GM10847 (cell line): ENCODE measurements around the gene C17orf75.

Experiments used
- POLR2A ChIP-seq: IDR thresholded peaks from 2 replicates; pipeline ENCODE4 v1.6.1; 2011; ENCODE audit not compliant: insufficient read length; ENCODE audit errors: extremely low read depth

The C17orf75 gene

GRCh38 chr17:32297860-32298259, 44.1 kb downstream of the C17orf75 start:
- TF ChIP-seq POLR2A: no peak

DNA sequence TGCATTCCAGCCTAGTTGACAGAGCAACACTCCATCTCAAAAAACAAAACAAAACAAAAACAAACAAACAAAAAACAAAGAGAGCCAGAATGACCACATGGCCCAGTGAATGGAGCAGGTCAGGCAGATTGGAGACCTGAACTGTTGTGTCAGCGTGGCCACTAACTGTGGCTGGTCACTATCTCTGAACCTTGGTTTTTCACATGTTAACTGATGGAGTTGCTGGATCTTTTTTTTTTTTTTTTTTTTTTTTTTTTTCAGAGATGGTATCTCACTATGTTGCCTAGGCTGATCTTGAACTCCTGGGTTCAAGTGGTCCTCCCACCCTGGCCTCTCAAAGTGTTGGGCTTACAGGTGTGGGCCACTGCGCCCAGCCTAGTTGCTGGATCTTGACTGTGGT, 44.5 kb downstream of the C17orf75 start:
- TF ChIP-seq POLR2A: no peak

- no peak for TF ChIP-seq POLR2A
Measured at GRCh38 chr17:32292094-32292493, 49.9 kb downstream of the C17orf75 start.

- TF ChIP-seq POLR2A: no peak
Measured at GRCh38 chr17:32289471-32290070, 52.4 kb downstream of the C17orf75 start.

DNA sequence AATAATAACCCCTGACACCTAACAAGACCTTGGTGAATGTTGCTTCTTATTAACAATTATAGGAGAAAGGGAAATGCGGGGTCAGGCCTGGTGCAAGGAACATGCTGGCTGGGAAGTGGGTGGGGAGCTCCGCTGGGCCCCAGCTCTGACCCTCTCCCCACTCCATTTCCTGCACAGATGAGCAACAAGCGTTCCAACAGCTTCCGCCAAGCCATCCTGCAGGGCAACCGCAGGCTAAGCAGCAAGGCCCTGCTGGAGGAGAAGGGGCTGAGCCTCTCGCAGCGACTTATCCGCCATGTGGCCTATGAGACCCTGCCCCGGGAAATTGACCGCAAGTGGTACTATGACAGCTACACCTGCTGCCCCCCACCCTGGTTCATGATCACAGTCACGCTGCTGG, 53.4 kb downstream of the C17orf75 start:
- no peak for TF ChIP-seq POLR2A

GRCh38 chr17:32287804-32288511, 54.0 kb downstream of the C17orf75 start:
- no peak for TF ChIP-seq POLR2A

DNA sequence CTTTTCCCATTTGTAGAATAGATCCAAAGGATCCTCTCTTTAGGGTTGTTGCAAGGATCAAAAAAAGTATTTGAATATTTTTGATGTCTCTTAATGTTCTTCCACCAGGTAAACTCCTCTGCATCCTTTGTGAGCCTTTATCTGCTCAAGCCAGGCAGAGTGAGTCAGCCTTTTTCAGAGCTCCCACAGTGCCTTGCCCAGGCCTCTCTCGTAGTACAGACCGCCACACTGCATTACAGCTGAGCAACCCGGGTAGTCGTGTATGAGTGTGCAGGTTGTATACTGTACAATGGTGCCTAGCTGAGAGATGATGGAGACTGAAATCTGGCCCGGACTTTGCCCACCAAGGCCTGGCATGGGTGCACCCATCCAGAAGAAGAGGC, 55.5 kb downstream of the C17orf75 start:
- no peak for TF ChIP-seq POLR2A

DNA sequence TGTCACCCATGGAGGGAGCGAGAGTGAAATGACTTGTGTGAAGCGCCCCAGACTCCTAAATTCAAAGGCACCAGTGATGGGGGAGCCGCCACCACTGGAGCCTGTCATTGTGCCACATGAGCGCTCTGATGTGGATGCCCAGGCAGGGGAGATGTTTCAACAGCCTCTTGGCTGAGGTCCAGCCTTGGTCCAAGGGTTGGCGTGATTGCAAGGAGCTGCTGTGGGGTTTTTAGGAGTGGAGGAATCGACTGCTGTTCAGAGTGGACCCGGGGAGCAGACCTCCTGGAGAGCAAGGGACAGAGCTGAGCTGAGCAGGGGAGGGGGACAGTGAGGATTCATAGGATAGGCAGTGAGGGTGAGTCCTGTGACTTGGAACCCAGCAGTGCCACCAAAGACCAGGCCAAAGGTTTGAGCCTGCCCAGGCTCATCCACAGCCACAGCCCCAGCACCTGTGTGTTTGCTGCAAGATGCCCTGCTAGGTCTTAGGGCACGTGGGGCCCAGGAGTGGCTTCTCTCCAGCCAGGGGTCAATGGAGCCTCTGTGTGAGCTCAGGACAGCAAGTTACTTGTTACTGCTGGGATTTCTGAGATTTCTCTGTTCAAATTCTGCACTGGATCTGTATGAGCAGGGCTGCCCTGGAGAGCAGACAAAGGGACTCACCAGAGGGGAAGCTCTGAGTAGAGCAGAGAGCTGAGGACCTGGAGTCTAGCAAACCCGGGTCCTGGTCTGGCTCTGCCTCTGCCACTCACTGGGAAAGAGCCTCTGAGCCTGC, 56.0 kb downstream of the C17orf75 start:
- TF ChIP-seq POLR2A: no peak

DNA sequence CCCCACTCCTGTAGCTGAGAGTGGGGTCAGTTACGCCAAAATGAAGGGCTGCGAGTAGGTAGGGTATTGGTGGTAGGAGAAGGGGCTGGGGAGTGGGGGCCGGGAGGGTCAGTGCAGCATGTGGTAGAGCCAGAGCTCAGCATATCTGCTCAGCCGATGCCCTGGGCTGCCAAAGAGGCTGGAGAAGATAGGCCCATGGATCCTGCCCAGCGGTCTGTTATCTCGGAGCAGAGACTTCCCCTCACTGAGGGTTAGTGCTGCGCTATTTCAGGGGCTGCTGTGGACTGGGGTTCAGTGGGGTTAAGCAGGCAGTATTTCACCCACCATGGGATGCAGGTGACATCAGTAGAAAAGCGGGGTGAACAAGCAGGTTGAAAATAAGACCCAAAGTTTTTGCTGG, 56.7 kb downstream of the C17orf75 start:
- no peak for TF ChIP-seq POLR2A

DNA sequence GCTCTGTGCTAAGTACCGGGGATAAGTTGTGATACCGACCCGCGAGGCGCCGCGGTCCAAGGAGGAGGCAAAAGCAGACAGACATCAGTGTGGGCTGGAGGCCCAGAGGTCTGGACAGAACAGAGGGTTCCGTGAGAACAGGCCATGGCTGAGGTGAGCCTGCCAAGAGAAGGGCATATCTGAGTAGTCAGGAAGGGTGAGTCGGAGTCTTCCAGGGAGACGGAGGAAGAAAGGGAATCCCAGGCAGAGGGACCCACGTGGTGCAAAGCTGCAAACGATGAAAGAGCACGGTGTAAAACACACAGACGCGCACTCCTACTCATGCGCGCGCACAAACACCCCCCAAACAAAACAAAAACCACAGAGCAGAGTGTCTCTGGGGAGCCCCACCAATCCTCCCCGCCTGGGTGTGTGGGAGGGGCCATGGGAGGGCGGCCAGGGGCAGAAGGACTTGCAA, 58.2 kb downstream of the C17orf75 start:
- no peak for TF ChIP-seq POLR2A

- TF ChIP-seq POLR2A: no peak
Measured at GRCh38 chr17:32281011-32281451, 60.9 kb downstream of the C17orf75 start.

DNA sequence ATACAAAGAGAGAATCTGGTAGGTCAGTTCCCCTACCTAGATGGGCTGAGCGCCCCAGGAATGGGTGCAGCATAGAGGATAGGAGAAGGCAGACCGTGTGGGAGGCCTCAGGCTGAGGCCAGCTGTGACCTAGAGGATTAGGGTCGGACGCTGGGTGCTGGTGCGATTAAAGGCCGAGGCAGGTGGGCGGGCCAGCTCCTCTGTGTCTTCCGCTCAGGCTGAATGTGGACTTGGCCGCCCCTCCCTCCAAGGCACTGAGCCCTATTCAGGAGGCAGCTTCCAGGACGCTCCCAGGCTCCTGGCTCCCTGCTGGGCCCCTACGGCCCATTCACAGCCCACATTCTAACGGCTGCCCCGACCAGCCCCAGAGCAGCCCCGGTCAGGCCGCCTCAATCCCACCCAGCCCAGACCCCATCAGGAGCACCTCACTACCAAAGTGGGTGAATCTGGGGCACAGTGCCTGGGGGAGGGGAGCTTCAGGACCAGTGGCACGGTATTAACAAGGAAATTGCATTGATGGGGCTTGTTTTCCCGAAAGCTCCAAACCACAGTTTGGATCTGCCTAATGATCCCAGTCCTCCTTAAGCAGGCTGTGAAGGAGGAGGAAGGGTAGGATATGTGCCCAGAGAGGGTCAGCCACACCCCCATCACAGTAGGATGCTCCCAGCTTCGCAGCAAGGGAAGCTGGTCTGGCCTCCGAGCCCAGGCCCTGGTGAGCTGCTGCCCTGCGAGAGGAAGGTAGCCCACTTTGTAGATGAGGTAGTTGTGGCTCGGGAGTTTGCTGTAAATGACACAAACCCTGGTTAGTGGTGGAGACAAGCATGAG, 61.9 kb downstream of the C17orf75 start:
- TF ChIP-seq POLR2A: no peak

DNA sequence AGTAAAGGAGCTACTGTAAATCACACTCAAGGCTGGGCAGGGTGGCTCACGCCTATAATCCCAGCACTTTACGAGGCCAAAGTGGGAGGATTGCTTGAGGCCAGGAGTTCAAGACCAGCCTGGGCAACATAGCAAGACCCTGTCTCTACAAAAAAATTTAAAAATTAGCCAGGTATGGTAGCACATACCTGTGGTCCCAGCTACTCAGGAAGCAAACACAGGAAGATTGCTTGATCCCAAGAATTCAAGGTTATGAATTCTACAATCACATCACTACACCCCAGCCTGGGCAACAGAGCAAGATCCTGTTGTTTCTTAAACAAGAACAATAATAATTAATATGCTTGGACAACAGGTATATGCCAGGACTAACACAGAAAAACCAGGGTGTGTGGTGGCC, 63.2 kb downstream of the C17orf75 start:
- no peak for TF ChIP-seq POLR2A
